Measurements from ENCODE around the gene HCLS1.

- TF ChIP-seq CTCF (IDR thresholded peaks at IDR 0.05) (no peak), POLR2A (IDR thresholded peaks at IDR 0.05) (no peak)
Observed at GRCh38 chr3:121665488-121665887, 4.8 kb upstream of the HCLS1 start.

Measured in Peyer's patch (tissue), 4 donors.